CD14-positive monocyte (primary cell): ENCODE measurements around the gene DENND4A. TPM values are rescaled to one million over a fixed set of nuclear protein-coding genes. Genes with fewer than 3 reads are reported as not detected.
A peak's percentile ranks its signal among the peaks of the same experiment; 100 is the strongest.

Source experiments
- DNase-seq, 3 donors: peaks; one replicate each; pipeline ENCODE4 v3.0.0-alpha.2; 2011 to 2022
- H2AFZ ChIP-seq: 2 replicates; pipeline ENCODE4 v1.6.0; 2012; ENCODE audit warnings: mild to moderate bottlenecking, low read depth, low read length, inconsistent platforms; ENCODE audit not compliant: insufficient read depth, poor library complexity, severe bottlenecking
- H3K27ac ChIP-seq, 2 donors: 1 replicate in 1 of 2; 2 replicates in 1 of 2; pipeline ENCODE4 v1.5.1; 2012 to 2013; ENCODE audit warnings: low read length in 2 of 2, control low read depth in 1 of 2, inconsistent platforms in 1 of 2, low read depth in 1 of 2, mild to moderate bottlenecking in 1 of 2
- H3K27me3 ChIP-seq, 2 donors: one replicate each; pipeline versions ENCODE4 v1.6.0 to v1.6.1; 2011 to 2013; ENCODE audit warnings: low read length in 2 of 2; ENCODE audit not compliant: control insufficient read depth in 2 of 2, insufficient read depth in 2 of 2
- H3K36me3 ChIP-seq, 2 donors: replicated peaks in 1 of 2; 1 replicate in 1 of 2; 2 replicates in 1 of 2; pipeline versions ENCODE4 v1.5.1 to v1.6.1; 2012 to 2013; ENCODE audit warnings: low read length in 2 of 2, control low read depth in 1 of 2, inconsistent platforms in 1 of 2, mild to moderate bottlenecking in 1 of 2; ENCODE audit not compliant: insufficient read depth in 2 of 2, control insufficient read depth in 1 of 2
- H3K4me1 ChIP-seq, 2 donors: 1 replicate in 1 of 2; 2 replicates in 1 of 2; pipeline versions ENCODE4 v1.5.1 to v1.6.1; 2012 to 2013; ENCODE audit warnings: low read length in 2 of 2, control low read depth in 1 of 2, inconsistent platforms in 1 of 2, mild to moderate bottlenecking in 1 of 2, moderate library complexity in 1 of 2; ENCODE audit not compliant: insufficient read depth in 2 of 2, control insufficient read depth in 1 of 2
- H3K4me2 ChIP-seq: replicated peaks from 2 replicates; pipeline ENCODE3; 2012; ENCODE audit warnings: low read length, moderate library complexity, mild to moderate bottlenecking; ENCODE audit not compliant: poor library complexity, severe bottlenecking; ENCODE audit errors: extremely low read depth
- H3K4me3 ChIP-seq, 3 experiments: fragments of 200-600 bp in 1 of 3; sonication (generic) in 1 of 3; replicated peaks in 1 of 3; 1 replicate in 2 of 3; 2 replicates in 1 of 3; pipeline ENCODE4 v1.5.1; 2011 to 2013; ENCODE audit warnings: low read length in 3 of 3, mild to moderate bottlenecking in 3 of 3, control low read depth in 2 of 3, low read depth in 2 of 3, inconsistent platforms in 1 of 3, moderate library complexity in 1 of 3
- H3K79me2 ChIP-seq: 2 replicates; pipeline ENCODE4 v1.6.0; 2012; ENCODE audit warnings: mild to moderate bottlenecking, control low read depth, inconsistent platforms, low read length, moderate library complexity; ENCODE audit not compliant: insufficient read depth
- H3K9ac ChIP-seq: 2 replicates; pipeline ENCODE4 v1.6.0; 2017; ENCODE audit warnings: low read length, mild to moderate bottlenecking; ENCODE audit not compliant: insufficient read depth, poor library complexity, severe bottlenecking
- H3K9me3 ChIP-seq, 2 donors: replicated peaks in 1 of 2; 1 replicate in 1 of 2; 2 replicates in 1 of 2; pipeline versions ENCODE4 v1.5.1 to v1.6.1; 2012 to 2013; ENCODE audit warnings: low read length in 2 of 2, control low read depth in 1 of 2; ENCODE audit not compliant: control insufficient read depth in 1 of 2, insufficient read depth in 1 of 2
- H4K20me1 ChIP-seq: 2 replicates; pipeline ENCODE4 v1.6.0; 2012; ENCODE audit warnings: mild to moderate bottlenecking, low read length, control low read depth, moderate library complexity; ENCODE audit not compliant: insufficient read depth
- H3K27ac Mint-ChIP-seq, 7 donors: one replicate each; pipeline ENCODE4 v1.8.0; 2020; ENCODE audit warnings: mild to moderate bottlenecking in 7 of 7, mixed read lengths in 7 of 7, moderate library complexity in 6 of 7, inconsistent platforms in 2 of 7
- H3K27me3 Mint-ChIP-seq, 3 donors: one replicate each; pipeline ENCODE4 v1.8.0; 2021 to 2022; ENCODE audit warnings: low read depth in 3 of 3, mild to moderate bottlenecking in 3 of 3, mixed read lengths in 3 of 3, moderate library complexity in 3 of 3, inconsistent platforms in 1 of 3
- H3K36me3 Mint-ChIP-seq, 2 donors: one replicate each; pipeline ENCODE4 v1.8.0; 2020; ENCODE audit warnings: mixed read lengths in 2 of 2, inconsistent platforms in 1 of 2, mild to moderate bottlenecking in 1 of 2
- H3K4me1 Mint-ChIP-seq: one replicate; pipeline ENCODE4 v1.8.0; 2020; ENCODE audit warnings: mild to moderate bottlenecking, mixed read lengths
- H3K4me3 Mint-ChIP-seq, 2 donors: one replicate each; pipeline ENCODE4 v1.8.0; 2020; ENCODE audit warnings: mild to moderate bottlenecking in 2 of 2, mixed read lengths in 2 of 2, moderate library complexity in 1 of 2
- H3K9me3 Mint-ChIP-seq, 7 donors: one replicate each; pipeline ENCODE4 v1.8.0; 2020 to 2022; ENCODE audit warnings: mixed read lengths in 7 of 7, mild to moderate bottlenecking in 6 of 7, moderate library complexity in 6 of 7, inconsistent platforms in 2 of 7
- CTCF ChIP-seq: fragments of 200-600 bp; IDR thresholded peaks from one replicate; pipeline ENCODE4 v1.8.0; 2022; ENCODE audit warnings: antibody characterized with exemption, mild to moderate bottlenecking
- WGBS: methylation state at CpG from one replicate; pipeline ENCODE4 v1.1.5; 2013; ENCODE audit warnings: missing lambda C conversion rate; ENCODE audit not compliant: insufficient coverage; 5-methylcytosine and 5-hydroxymethylcytosine counted together
- intact Hi-C, 2 donors: fragments of 100-400 bp; cut with micrococcal nuclease; formaldehyde crosslinking; loops; one replicate each; pipeline versions ENCODE4 v1.15.0 to v1.15.1; 2023
- polyA plus RNA-seq, 3 donors: library from polyadenylated mRNA; depleted of rRNA in 1 of 3; unstranded in 2 of 3; stranded (reverse) in 1 of 3; fragments of 300-500 nt in 2 of 3; fragments of >200 nt in 1 of 3; fragmentation: Illumina TruSeq in 2 of 3; gene quantifications; 1 replicate in 2 of 3; 2 replicates in 1 of 3; pipeline ENCODE4 v1.2.3, GENCODE V29; 2012 to 2021

The DENND4A gene
- polyA plus RNA-seq, 3 donors = 4.6 to 11.0 (median 6.9) TPM

GRCh38 chr15:65762399-65762798 is 29.7 kb downstream of the DENND4A start:
- H3K27me3 ChIP-seq = no peaks in the 10 kb centered on the region
- H3K27me3 Mint-ChIP-seq = peaks cover 0 to 2% (median 0%) of the 10 kb centered on the region in 3 donors
- no peak overlapping the region for H2AFZ ChIP-seq
- H3K4me2 ChIP-seq = no peak overlapping the region
- no peak overlapping the region for H3K9ac ChIP-seq
- H3K9me3 Mint-ChIP-seq = no peaks in the 10 kb centered on the region
- H4K20me1 ChIP-seq = peaks cover 66% of the 10 kb centered on the region
- no peak overlapping the region for H3K27ac Mint-ChIP-seq
- H3K36me3 ChIP-seq = peaks cover 0 to 37% of the 10 kb centered on the region in 2 donors
- no peaks in the 10 kb centered on the region for H3K4me1 ChIP-seq
- H3K9me3 ChIP-seq = no peaks in the 10 kb centered on the region
- H3K4me3 Mint-ChIP-seq = no peak overlapping the region
- peaks cover 10 to 23% of the 10 kb centered on the region in 2 donors for H3K36me3 Mint-ChIP-seq
- TF ChIP-seq CTCF = no peak
- peaks cover 95% of the 10 kb centered on the region for H3K79me2 ChIP-seq
- intact Hi-C loops = no loop called here
- H3K4me3 ChIP-seq = no peak overlapping the region
- H3K4me1 Mint-ChIP-seq = peaks cover 4% of the 10 kb centered on the region
- no peak overlapping the region for H3K27ac ChIP-seq
- no CpG with 5 or more reads among the region's 3 CpGs for WGBS
- no peak for DNase-seq

GRCh38 chr15:65761210-65761926 is 30.7 kb downstream of the DENND4A start:
- peaks cover 59% of the 10 kb centered on the region for H4K20me1 ChIP-seq
- no peaks in the 10 kb centered on the region for H3K9me3 Mint-ChIP-seq
- peaks cover 4% of the 10 kb centered on the region for H3K4me1 Mint-ChIP-seq
- DNase-seq = no peak
- H3K9ac ChIP-seq = no peak overlapping the region
- H3K4me3 Mint-ChIP-seq = no peak overlapping the region
- no CpG with 5 or more reads among the region's 2 CpGs for WGBS
- no peak for TF ChIP-seq CTCF
- intact Hi-C loops = no loop called here
- no peak overlapping the region for H3K4me3 ChIP-seq
- H2AFZ ChIP-seq = no peak overlapping the region
- no peaks in the 10 kb centered on the region for H3K27me3 ChIP-seq
- H3K9me3 ChIP-seq = no peaks in the 10 kb centered on the region
- H3K36me3 Mint-ChIP-seq = peaks cover 10 to 29% of the 10 kb centered on the region in 2 donors
- peaks cover 90% of the 10 kb centered on the region for H3K79me2 ChIP-seq
- peaks cover 2 to 42% of the 10 kb centered on the region in 2 donors for H3K36me3 ChIP-seq
- no peak overlapping the region for H3K27ac ChIP-seq
- no peaks in the 10 kb centered on the region for H3K4me1 ChIP-seq
- H3K27me3 Mint-ChIP-seq = peaks cover 0 to 2% (median 0%) of the 10 kb centered on the region in 3 donors
- peak overlapping the region in 3 of 7 donors; percentile 1 to 55 (median 38) for H3K27ac Mint-ChIP-seq
- H3K4me2 ChIP-seq = no peak overlapping the region
